ENCODE results near the gene PHACTR4.
"Not testable (repeated sequence)": the region's sequence is repeated elsewhere in the genome, so short reads cannot be mapped to it uniquely, and the experiment has no call there.

Gene PHACTR4

GRCh38 chr1:28521502-28522164 is 152.1 kb downstream of the PHACTR4 start:
- no peak for DNase-seq (ENCODE audit: low read depth in 2 of 2)

GRCh38 chr1:28522537-28522936 is 153.0 kb downstream of the PHACTR4 start:
- DNase-seq (ENCODE audit: low read depth in 2 of 2), result not testable (repeated sequence)

- not testable (repeated sequence) for DNase-seq (ENCODE audit: low read depth in 2 of 2)
Measured at GRCh38 chr1:28525002-28525642, 155.6 kb downstream of the PHACTR4 start.

GRCh38 chr1:28526886-28527285 is 157.3 kb downstream of the PHACTR4 start:
- DNase-seq (ENCODE audit: low read depth in 2 of 2), result no peak

GRCh38 chr1:28530456-28530855 is 160.9 kb downstream of the PHACTR4 start:
- no peak for DNase-seq (ENCODE audit: low read depth in 2 of 2)

- DNase-seq (ENCODE audit: low read depth in 2 of 2), result no peak
Measured at GRCh38 chr1:28534671-28535070, 165.1 kb downstream of the PHACTR4 start.

- DNase-seq (ENCODE audit: low read depth in 2 of 2), result no peak
Measured at GRCh38 chr1:28535180-28535579, 165.6 kb downstream of the PHACTR4 start.

GRCh38 chr1:28537457-28538199 is 168.1 kb downstream of the PHACTR4 start:
- no peak for DNase-seq (ENCODE audit: low read depth in 2 of 2)

GRCh38 chr1:28538286-28538685 is 168.7 kb downstream of the PHACTR4 start:
- DNase-seq (ENCODE audit: low read depth in 2 of 2), result no peak

GRCh38 chr1:28540651-28541050 is 171.1 kb downstream of the PHACTR4 start:
- no peak for DNase-seq (ENCODE audit: low read depth in 2 of 2)

- not testable (repeated sequence) for DNase-seq (ENCODE audit: low read depth in 2 of 2)
Measured at GRCh38 chr1:28541414-28542015, 172.0 kb downstream of the PHACTR4 start.

GRCh38 chr1:28545246-28545628 is 175.7 kb downstream of the PHACTR4 start:
- no peak for DNase-seq (ENCODE audit: low read depth in 2 of 2)

- no peak for DNase-seq (ENCODE audit: low read depth in 2 of 2)
Measured at GRCh38 chr1:28548318-28548717, 178.8 kb downstream of the PHACTR4 start.

Measured in fibroblast of skin of left quadriceps (primary cell).